ENCODE results near the gene HPD.
"Not testable (repeated sequence)": the region's sequence is repeated elsewhere in the genome, so short reads cannot be mapped to it uniquely, and the experiment has no call there.

The HPD gene

DNA sequence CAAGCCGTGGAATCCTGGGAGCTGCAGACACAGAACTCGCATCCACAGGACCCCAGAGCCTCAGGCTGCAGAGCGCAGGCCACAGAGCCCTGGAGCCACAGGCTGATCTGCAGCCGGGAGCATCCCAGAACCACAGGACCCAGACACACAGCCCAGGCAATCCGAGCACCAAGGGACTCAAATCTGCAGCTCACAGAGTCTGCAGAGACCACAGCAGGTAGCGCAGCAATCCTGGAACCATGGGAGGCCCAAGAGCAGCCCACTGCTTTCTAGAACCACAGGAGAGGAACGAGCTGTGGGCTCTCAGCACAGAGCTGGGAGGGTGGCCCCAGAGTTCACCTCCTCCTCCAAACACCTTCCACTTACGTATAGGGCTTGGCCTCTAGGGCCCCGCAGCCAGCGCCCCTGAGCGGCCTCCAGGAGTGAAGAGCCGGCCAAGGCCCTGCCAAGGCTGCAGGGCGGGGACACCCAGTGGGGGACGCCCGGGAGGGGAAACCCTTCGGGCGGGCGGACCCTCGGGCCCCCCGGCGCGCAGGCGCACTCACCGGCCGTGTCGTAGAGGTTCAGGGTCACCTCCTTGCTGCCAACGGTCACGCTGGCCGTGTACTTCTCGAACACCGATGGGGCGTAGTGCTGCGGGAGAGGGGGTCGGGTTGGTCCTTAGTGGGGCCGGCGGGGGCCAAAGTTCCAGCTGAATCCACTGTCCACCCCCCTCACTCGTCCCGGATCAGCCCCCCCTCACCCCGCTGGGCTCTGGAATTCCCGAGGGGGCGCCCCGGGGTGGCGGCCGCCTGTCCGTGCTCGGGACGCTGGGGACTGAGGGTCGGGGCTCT lies 65.8 kb downstream of the HPD start:
- H3K9me3 ChIP-seq (ENCODE audit: low read depth, low read length), result no peaks in the 10 kb centered on the region
- TF ChIP-seq FOXP2 (optimal IDR thresholded peaks at IDR 0.05; ENCODE audit: control extremely low read depth, extremely low read length, insufficient read depth), result no peak
- no peak for TF ChIP-seq POLR2AphosphoS5 (IDR thresholded peaks at IDR 0.05; ENCODE audit: borderline replicate concordance, low read depth, low read length)
- no peak for TF ChIP-seq EZH2 (IDR thresholded peaks at IDR 0.05)
- peak overlapping the region; percentile 94 for H3K4me3 ChIP-seq
- H3K36me3 ChIP-seq (ENCODE audit: insufficient read depth, low read length), result no peaks in the 10 kb centered on the region; the same call in 1 of the 2 replicates
- H3K9ac ChIP-seq (ENCODE audit: insufficient read length), result no peak overlapping the region
- DNase-seq (ENCODE audit: low read depth, low spot score), result no peak
- H3K27ac ChIP-seq, result no peak overlapping the region

DNA sequence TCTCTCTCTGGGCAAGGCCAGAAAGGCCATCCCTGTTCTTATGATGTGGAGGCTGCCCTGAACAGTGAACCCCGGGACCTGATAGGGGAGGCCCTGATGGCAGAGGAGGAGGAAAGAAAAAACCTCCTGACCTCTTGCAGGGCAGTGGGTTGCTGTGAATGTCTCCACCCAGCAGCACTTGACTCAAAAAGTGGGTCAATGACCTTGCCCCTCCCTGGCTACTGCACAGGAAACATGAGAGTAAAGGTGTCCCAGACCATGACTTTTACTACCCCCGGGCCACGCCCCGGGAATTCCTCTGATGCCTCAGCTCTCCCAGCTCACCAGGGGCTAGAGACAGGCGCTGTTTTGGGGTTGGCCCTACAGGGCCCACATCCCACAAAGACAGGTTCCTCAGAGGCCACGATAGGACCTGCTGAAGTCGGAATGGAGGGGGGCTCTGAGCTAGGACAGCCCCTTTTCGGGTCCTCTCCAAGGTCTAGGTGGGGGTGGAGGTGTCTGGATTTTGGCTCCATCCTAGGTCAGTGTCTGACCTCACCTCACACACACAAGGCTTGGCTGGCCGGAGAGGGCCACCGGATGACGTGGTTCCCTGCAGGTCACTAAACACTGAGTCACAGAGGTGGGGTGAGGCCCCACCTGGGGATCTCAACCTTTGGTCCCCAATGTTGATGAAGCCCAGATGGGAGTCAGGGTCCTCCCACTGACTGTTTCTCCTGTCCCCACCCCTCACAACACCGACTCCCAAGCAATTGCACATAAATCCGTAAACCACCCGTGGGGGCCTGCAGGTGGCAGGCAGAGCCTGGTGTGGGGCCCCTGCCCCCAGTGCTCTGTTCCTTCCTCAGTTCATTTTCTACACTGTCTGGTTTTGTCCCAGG lies 66.7 kb downstream of the HPD start:
- no peak overlapping the region for H3K9ac ChIP-seq (ENCODE audit: insufficient read length)
- DNase-seq (ENCODE audit: low read depth, low spot score), result no peak
- H3K27ac ChIP-seq, result no peak overlapping the region
- TF ChIP-seq POLR2AphosphoS5 (IDR thresholded peaks at IDR 0.05; ENCODE audit: borderline replicate concordance, low read depth, low read length), result no peak
- no peak for TF ChIP-seq FOXP2 (optimal IDR thresholded peaks at IDR 0.05; ENCODE audit: control extremely low read depth, extremely low read length, insufficient read depth)
- TF ChIP-seq EZH2 (IDR thresholded peaks at IDR 0.05), result no peak
- H3K36me3 ChIP-seq (ENCODE audit: insufficient read depth, low read length), result no peaks in the 10 kb centered on the region
- no peak overlapping the region for H3K4me3 ChIP-seq
- H3K9me3 ChIP-seq (ENCODE audit: low read depth, low read length), result no peaks in the 10 kb centered on the region

DNA sequence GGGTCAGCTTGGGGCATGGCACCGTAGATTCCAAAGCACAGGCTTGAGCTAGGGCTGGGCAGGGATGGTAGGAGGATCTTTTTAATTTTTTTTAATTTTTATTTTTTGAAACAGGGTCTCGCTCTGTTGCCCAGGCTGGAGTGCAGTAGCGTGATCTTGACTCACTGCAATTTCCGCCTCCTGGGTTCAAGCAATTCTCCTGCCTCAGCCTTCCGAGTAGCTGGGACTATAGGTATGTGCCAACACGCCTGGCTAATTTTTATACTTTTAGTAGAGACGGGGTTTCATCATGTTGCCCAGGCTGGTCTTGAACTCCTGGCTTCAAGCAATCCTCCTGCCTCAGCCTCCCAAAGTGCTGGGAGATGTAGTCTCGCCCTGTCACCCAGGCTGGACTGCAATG lies 67.9 kb downstream of the HPD start:
- not testable (repeated sequence) for H3K27ac ChIP-seq; H3K9ac ChIP-seq (ENCODE audit: insufficient read length); H3K36me3 ChIP-seq (ENCODE audit: insufficient read depth, low read length); DNase-seq (ENCODE audit: low read depth, low spot score); H3K4me3 ChIP-seq; H3K9me3 ChIP-seq (ENCODE audit: low read depth, low read length)

DNA sequence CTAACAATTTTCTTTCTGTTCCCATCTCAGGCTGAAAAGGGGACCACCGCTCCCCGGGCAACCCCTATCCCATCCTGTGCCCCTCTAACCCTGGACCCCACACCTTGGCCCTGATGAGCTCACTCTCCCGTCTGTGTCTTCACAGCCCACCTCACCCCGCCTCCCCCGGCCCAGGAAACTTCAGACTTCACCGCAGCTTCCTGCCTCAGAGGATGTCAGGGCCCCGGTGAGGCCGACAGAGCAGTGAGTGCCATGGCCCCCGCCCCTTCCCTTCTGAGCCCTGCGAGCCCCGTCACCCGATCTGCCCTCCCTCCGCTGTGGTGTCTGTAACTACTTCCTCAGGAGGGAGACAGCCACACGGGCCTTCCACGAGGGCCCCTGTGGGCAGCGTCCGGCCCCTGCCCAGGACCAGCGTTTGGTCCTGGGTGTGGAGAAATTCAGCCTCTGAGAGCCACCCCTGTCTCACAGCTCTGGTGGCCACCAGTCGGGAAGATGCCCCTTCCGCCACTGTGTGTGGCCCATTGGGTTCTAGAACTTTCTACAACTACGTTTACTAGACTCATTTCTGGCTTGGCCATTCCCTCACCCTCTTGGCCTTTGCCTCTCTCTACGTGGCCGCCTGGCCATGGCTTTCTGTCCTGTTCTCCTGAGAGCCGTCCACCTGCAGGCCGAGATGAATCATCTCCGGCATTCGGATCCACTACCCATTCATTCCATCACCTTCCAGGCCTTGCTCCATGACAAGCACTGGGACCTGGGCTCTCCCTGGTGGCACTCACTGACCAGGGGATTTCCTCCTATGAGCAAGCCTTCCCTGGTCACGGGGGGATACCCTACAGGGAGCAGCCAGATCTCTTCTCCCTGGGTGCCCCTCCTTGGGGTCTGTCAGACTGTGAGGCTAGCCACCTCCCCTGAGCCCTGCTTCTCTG lies 68.6 kb downstream of the HPD start:
- no peaks in the 10 kb centered on the region for H3K36me3 ChIP-seq (ENCODE audit: insufficient read depth, low read length)
- H3K4me3 ChIP-seq, result no peak overlapping the region
- DNase-seq (ENCODE audit: low read depth, low spot score), result no peak
- TF ChIP-seq FOXP2 (optimal IDR thresholded peaks at IDR 0.05; ENCODE audit: control extremely low read depth, extremely low read length, insufficient read depth) (no peak), EZH2 (IDR thresholded peaks at IDR 0.05) (no peak), POLR2AphosphoS5 (IDR thresholded peaks at IDR 0.05; ENCODE audit: borderline replicate concordance, low read depth, low read length) (no peak)
- H3K9ac ChIP-seq (ENCODE audit: insufficient read length), result no peak overlapping the region
- no peaks in the 10 kb centered on the region for H3K9me3 ChIP-seq (ENCODE audit: low read depth, low read length)
- no peak overlapping the region for H3K27ac ChIP-seq
